ENCODE measurements around the gene CCNH.
A peak's percentile ranks its signal among the peaks of the same experiment; 100 is the strongest.

Gene CCNH

GRCh38 chr5:87412630-87413342 is at the start of gene CCNH:
Gene CCNH (minus strand): TSS chr5:87412930. CDS start chr5:87412794, 136 bp downstream.
- DNase-seq = peak; percentile 95

DNA sequence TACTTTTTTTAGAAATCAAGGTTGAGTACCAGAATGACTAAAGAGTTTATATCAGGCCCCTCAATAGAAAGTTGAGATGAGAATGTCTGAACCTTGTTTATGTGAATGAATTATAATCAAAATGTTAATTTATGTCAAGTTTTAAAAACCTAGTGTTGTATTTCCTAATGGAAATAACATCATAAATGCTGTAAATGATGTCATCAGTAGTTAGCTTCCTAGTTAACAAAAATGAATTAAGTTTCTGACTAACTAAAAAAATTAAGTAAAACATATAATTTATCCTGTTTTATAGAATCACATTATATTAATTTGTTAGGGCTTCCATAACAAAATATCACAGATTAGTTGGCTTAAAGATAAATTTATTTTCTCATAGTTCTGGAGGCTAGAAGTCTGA is 45.0 kb upstream of the CCNH start:
- no peak for DNase-seq

- DNase-seq = no peak
Observed at GRCh38 chr5:87453801-87454200, 41.1 kb upstream of the CCNH start.

DNA sequence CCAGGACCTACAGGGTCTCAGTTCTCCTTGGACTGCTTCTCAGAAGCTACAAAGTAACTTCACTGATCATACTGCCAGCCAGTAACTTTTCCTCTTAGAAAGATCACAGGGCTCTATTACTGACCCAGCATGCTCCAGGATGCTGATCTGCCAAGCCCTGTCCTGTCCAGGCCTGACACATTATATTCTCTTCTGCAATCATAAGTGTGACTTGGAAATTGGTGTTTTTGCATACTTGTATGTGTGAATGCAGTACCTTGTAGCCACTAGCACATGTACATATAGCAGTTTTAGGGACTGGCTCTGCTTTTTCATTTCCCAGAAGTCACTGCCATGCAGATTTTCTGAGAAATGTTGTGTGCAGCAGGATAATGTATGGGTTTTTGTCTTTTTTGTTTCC is 40.1 kb upstream of the CCNH start:
- no peak for DNase-seq

DNA sequence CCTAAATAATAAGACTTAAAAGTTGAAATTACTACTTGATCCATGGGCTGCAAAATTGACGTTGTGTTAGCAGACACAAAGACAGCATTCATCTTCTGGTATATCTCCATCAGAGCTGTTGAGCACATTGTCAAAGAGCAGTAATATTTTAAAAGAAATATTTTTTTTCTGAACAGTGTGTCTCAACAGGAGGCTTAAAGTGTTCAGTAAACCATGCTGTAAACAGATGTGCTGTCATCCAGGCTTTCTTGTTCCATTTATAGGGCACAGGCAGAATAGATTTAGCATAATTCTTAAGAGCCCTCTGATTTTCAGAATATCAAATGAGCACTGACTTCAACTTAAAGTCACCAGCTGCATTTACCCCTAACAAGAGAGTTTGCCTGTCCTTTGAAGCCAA is 29.7 kb upstream of the CCNH start:
- no peak for DNase-seq

DNA sequence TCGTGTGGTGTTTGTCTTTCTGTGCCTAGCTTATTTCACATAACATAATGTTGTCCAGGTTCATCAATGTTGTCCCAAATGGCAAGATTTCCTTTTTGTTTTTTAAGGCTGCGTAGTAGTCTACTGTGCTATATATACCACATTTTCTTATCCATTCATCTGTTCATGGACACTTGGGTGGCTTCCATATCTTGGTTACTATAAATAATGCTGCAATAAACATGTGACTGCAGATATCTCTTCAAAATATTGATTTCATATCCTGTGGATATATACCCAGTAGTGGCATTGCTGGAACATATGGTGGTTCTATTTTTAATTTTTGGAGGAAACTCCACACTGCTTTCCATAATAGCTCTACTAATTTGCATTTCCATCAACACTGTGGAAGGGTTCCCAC is 25.5 kb upstream of the CCNH start:
- no peak for DNase-seq

- DNase-seq = no peak
Observed at GRCh38 chr5:87437724-87438123, 25.0 kb upstream of the CCNH start.

- DNase-seq = no peak
Observed at GRCh38 chr5:87435144-87435694, 22.5 kb upstream of the CCNH start.

DNA sequence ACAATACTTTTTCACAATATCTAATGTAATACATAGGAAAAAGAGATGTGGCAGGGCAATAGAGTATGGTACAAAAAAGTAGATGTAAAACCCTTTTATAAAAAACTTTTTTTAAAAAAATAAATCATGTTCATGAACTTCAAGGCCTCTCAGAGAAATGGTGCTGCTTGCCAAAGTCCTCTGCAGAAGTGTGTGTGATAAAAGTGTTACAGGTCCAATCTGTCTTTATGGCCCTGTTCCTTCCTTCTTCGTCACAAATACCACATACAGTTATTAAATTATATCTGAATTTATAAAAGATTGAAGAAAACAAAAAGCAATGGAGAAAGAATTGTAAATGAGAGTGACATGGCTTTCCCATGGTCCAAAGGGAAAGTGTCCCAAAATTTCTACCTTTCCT is 21.7 kb upstream of the CCNH start:
- no peak for DNase-seq

GRCh38 chr5:87433945-87434344 is 21.2 kb upstream of the CCNH start:
- DNase-seq = no peak

DNA sequence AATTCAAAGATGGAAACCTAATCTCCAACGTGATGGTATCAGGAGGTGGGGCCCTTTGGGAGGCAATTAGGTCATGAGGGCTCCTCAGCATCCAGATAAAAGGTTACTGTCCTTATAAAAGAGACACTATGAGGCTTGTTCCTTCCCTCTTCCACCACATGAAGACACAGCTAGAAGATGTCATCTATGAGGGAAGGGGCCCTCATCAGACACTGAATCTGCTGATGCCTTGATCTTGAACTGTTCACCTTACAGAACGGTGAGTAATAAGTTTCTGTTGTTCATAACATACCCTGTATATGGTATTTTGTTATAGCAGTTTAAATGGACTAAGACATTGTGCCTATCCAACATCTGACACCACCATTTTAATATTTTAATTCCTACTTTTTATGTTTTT is 19.7 kb upstream of the CCNH start:
- no peak for DNase-seq

GRCh38 chr5:87430863-87431457 is 18.2 kb upstream of the CCNH start:
- DNase-seq = no peak

GRCh38 chr5:87423755-87424154 is 11.0 kb upstream of the CCNH start:
- no peak for DNase-seq

GRCh38 chr5:87421307-87421706 is 8.6 kb upstream of the CCNH start:
- DNase-seq = no peak

DNA sequence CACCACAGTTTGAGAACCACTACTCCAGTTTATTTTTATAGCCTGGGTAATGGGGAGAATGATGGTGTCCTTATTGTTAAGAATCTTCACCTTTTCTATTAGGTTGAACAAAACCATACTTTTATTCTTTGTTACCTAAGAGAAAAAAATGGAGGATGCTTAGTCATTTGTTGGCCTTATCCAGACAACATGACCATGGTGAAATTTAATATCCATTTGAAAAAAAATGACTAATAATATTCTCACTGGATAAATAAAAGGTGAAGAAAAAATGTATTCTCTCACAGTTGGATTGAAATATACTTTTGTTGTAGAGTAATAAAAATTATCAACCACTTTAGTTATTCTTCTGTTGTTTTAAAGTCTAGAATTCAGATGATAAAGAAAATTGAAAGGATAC is 5.8 kb upstream of the CCNH start:
- DNase-seq = no peak

- DNase-seq = no peak
Observed at GRCh38 chr5:87413343-87413645, 564 bp upstream of the CCNH start.

GRCh38 chr5:87411973-87412629 is 629 bp downstream of the CCNH start:
- DNase-seq = no peak

- no peak for DNase-seq
Observed at GRCh38 chr5:87411586-87411972, 1.2 kb downstream of the CCNH start.

- no peak for DNase-seq
Observed at GRCh38 chr5:87410931-87411330, 1.8 kb downstream of the CCNH start.

- no peak for DNase-seq
Observed at GRCh38 chr5:87408204-87408603, 4.5 kb downstream of the CCNH start.

- no peak for DNase-seq
Observed at GRCh38 chr5:87405472-87406155, 7.1 kb downstream of the CCNH start.

- no peak for DNase-seq
Observed at GRCh38 chr5:87404359-87404758, 8.4 kb downstream of the CCNH start.

GRCh38 chr5:87403899-87404298 is 8.8 kb downstream of the CCNH start:
- no peak for DNase-seq

GRCh38 chr5:87403409-87403808 is 9.3 kb downstream of the CCNH start:
- no peak for DNase-seq

Data from right forelimb (tissue), 1 donor.